ENCODE data around the gene PIK3R5.

- TF ChIP-seq EZH2 (IDR thresholded peaks at IDR 0.05; ENCODE audit: borderline replicate concordance, low read depth, low read length, poor library complexity, severe bottlenecking) (no peak), CTCF (conservative IDR thresholded peaks at IDR 0.05; ENCODE audit: low read depth, low read length) (no peak)
These were observed 45.5 kb upstream of the PIK3R5 start for GRCh38 chr17:9011001-9011400.

Measured in A673 (cell line).